H1 (cell line): ENCODE measurements around the gene PITPNC1. TPM values are rescaled to one million over a fixed set of nuclear protein-coding genes. Genes with fewer than 3 reads are reported as not detected.

Experiments
- CTCF ChIA-PET: fragments of 300-600 bp; sonication (Branson Sonifier 250); formaldehyde crosslinking; loops from one replicate; lab custom pipeline; 2021; ENCODE audit not compliant: partially characterized antibody; lab: Charles Lee
- POLR2A ChIA-PET: fragments of 300-600 bp; sonication (Branson Sonifier 250); formaldehyde crosslinking; loops from one replicate; lab custom pipeline; 2021; ENCODE audit warnings: inconsistent platforms; ENCODE audit not compliant: partially characterized antibody; lab: Charles Lee
- DNase-seq, 2 experiments: peaks; one replicate each; pipeline versions ENCODE4 v3.0.0 to v3.0.0-alpha.2; 2010 to 2022; ENCODE audit warnings: low spot score in 2 of 2, low read depth in 1 of 2, mixed read lengths in 1 of 2
- FAIRE-seq: peaks from 2 replicates; lab custom pipeline; 2011; peaks lifted over from hg19 to GRCh38; lab: Jason Lieb, UNC
- H2AFZ ChIP-seq: 2 replicates; pipeline ENCODE4 v1.8.1; 2012; ENCODE audit warnings: low read length, inconsistent platforms
- H2AK5ac ChIP-seq: 2 replicates; pipeline ENCODE4 v1.6.1; 2013; ENCODE audit warnings: low read depth, low read length
- H2BK120ac ChIP-seq: replicated peaks from 2 replicates; pipeline ENCODE3; 2013; ENCODE audit warnings: low read depth, low read length, inconsistent platforms
- H2BK12ac ChIP-seq: 2 replicates; pipeline ENCODE4 v1.6.1; 2013; ENCODE audit warnings: low read depth, low read length
- H2BK15ac ChIP-seq: 2 replicates; pipeline ENCODE4 v1.6.1; 2013; ENCODE audit warnings: low read length
- H2BK20ac ChIP-seq: 2 replicates; pipeline ENCODE4 v1.6.1; 2013; ENCODE audit warnings: low read length
- H2BK5ac ChIP-seq: 2 replicates; pipeline ENCODE4 v1.6.1; 2013; ENCODE audit warnings: low read depth, low read length
- H3K14ac ChIP-seq: 2 replicates; pipeline ENCODE4 v1.6.1; 2013; ENCODE audit warnings: inconsistent platforms; ENCODE audit not compliant: insufficient read length
- H3K18ac ChIP-seq: 2 replicates; pipeline ENCODE4 v1.6.1; 2013; ENCODE audit warnings: low read length; ENCODE audit errors: extremely low read depth
- H3K23ac ChIP-seq: 2 replicates; pipeline ENCODE4 v1.6.1; 2013; ENCODE audit warnings: inconsistent platforms; ENCODE audit not compliant: insufficient read length
- H3K23me2 ChIP-seq: 2 replicates; pipeline ENCODE4 v1.6.1; 2013; ENCODE audit warnings: low read depth, low read length
- H3K27ac ChIP-seq: 2 replicates; pipeline ENCODE4 v1.6.1; 2011; ENCODE audit warnings: low read depth, low read length, inconsistent platforms
- H3K27me3 ChIP-seq, 4 experiments: replicated peaks in 1 of 4; 1 replicate in 1 of 4; 2 replicates in 3 of 4; pipeline versions ENCODE4 v1.6.1 to v1.8.1; 2011 to 2013; ENCODE audit warnings: low read length in 3 of 4, mild to moderate bottlenecking in 3 of 4, inconsistent platforms in 2 of 4, mixed read lengths in 2 of 4, moderate library complexity in 1 of 4; ENCODE audit not compliant: control insufficient read depth in 3 of 4, insufficient read depth in 3 of 4; ENCODE audit errors: extremely low read depth in 1 of 4
- H3K36me3 ChIP-seq, 4 experiments: 2 replicates each; pipeline versions ENCODE4 v1.6.1 to v1.8.1; 2011 to 2013; ENCODE audit warnings: mild to moderate bottlenecking in 4 of 4, low read length in 3 of 4, moderate library complexity in 2 of 4, control low read depth in 1 of 4, inconsistent platforms in 1 of 4; ENCODE audit not compliant: insufficient read depth in 4 of 4, control insufficient read depth in 2 of 4
- H3K4ac ChIP-seq: replicated peaks from 2 replicates; pipeline ENCODE3; 2013; ENCODE audit warnings: low read length, low read depth, mixed read lengths, inconsistent platforms; ENCODE audit not compliant: insufficient read length
- H3K4me1 ChIP-seq, 4 experiments: replicated peaks in 1 of 4; 1 replicate in 1 of 4; 2 replicates in 3 of 4; pipeline versions ENCODE4 v1.6.1 to v1.8.1; 2011 to 2013; ENCODE audit warnings: low read length in 3 of 4, inconsistent platforms in 2 of 4, mixed read lengths in 1 of 4; ENCODE audit not compliant: insufficient read depth in 4 of 4, control insufficient read depth in 3 of 4
- H3K4me2 ChIP-seq, 2 experiments: 2 replicates each; pipeline versions ENCODE4 v1.6.1 to v1.8.1; 2011 to 2013; ENCODE audit warnings: low read depth in 2 of 2, low read length in 2 of 2, control low read depth in 1 of 2, inconsistent platforms in 1 of 2, mild to moderate bottlenecking in 1 of 2; ENCODE audit not compliant: insufficient read depth in 1 of 2
- H3K4me3 ChIP-seq, 4 experiments: fragments of 200-600, 300-600 bp in 1 of 4; sonication (generic), shearing (Covaris generic), sonication (Bioruptor Twin) in 1 of 4; 2 replicates each; pipeline versions ENCODE4 v1.5.1 to v1.8.1; 2011 to 2016; ENCODE audit warnings: low read length in 4 of 4, low read depth in 3 of 4, control low read depth in 2 of 4, inconsistent platforms in 2 of 4, mild to moderate bottlenecking in 2 of 4, mixed read lengths in 1 of 4, moderate library complexity in 1 of 4; ENCODE audit not compliant: insufficient read depth in 2 of 4; ENCODE audit errors: extremely low read depth in 1 of 4
- H3K56ac ChIP-seq: replicated peaks from 2 replicates; pipeline ENCODE3; 2013; ENCODE audit warnings: low read depth, mild to moderate bottlenecking, mixed read lengths, low read length, inconsistent platforms; ENCODE audit not compliant: insufficient read length
- H3K79me1 ChIP-seq: 2 replicates; pipeline ENCODE4 v1.6.1; 2013; ENCODE audit warnings: low read depth, low read length, control low read depth
- H3K79me2 ChIP-seq, 2 experiments: 2 replicates each; pipeline versions ENCODE4 v1.6.1 to v1.8.1; 2012 to 2013; ENCODE audit warnings: low read length in 2 of 2, mild to moderate bottlenecking in 2 of 2, inconsistent platforms in 1 of 2; ENCODE audit not compliant: insufficient read depth in 2 of 2, control insufficient read depth in 1 of 2
- H3K9ac ChIP-seq, 4 experiments: replicated peaks in 1 of 4; 1 replicate in 1 of 4; 2 replicates in 3 of 4; pipeline versions ENCODE4 v1.6.1 to v1.8.1; 2011 to 2013; ENCODE audit warnings: low read depth in 3 of 4, low read length in 3 of 4, control low read depth in 2 of 4, mild to moderate bottlenecking in 2 of 4, moderate library complexity in 2 of 4, inconsistent platforms in 1 of 4; ENCODE audit errors: extremely low read depth in 1 of 4
- H3K9me3 ChIP-seq, 2 experiments: 2 replicates each; pipeline versions ENCODE4 v1.6.1 to v1.8.1; 2012 to 2013; ENCODE audit warnings: mild to moderate bottlenecking in 2 of 2, moderate library complexity in 2 of 2, control low read depth in 1 of 2, inconsistent platforms in 1 of 2, low read depth in 1 of 2, low read length in 1 of 2, mixed read lengths in 1 of 2; ENCODE audit not compliant: insufficient read depth in 2 of 2
- H4K20me1 ChIP-seq, 2 experiments: replicated peaks in 1 of 2; 2 replicates each; pipeline versions ENCODE3 to v1.8.1; 2011 to 2013; ENCODE audit warnings: inconsistent platforms in 2 of 2, low read length in 2 of 2, mild to moderate bottlenecking in 1 of 2; ENCODE audit not compliant: insufficient read depth in 2 of 2, control insufficient read depth in 1 of 2
- H4K5ac ChIP-seq: 2 replicates; pipeline ENCODE4 v1.6.1; 2013; ENCODE audit warnings: low read length, low read depth, mixed read lengths, inconsistent platforms; ENCODE audit not compliant: insufficient read length
- H4K8ac ChIP-seq: 2 replicates; pipeline ENCODE4 v1.8.0; 2013; ENCODE audit warnings: mild to moderate bottlenecking, moderate library complexity, low read length, inconsistent platforms; ENCODE audit not compliant: insufficient read depth; ENCODE audit errors: extremely low read depth
- H4K91ac ChIP-seq: replicated peaks from 2 replicates; pipeline ENCODE3; 2013; ENCODE audit warnings: low read length, mixed read lengths, inconsistent platforms; ENCODE audit not compliant: insufficient read length
- EGR1 ChIP-seq: IDR thresholded peaks from 2 replicates; pipeline ENCODE4 v1.6.1; 2011; ENCODE audit warnings: low read depth, low read length, borderline replicate concordance
- EZH2 ChIP-seq: fragments of 200-600 bp; sonication (generic); IDR thresholded peaks from 2 replicates; pipeline ENCODE4 v1.7.1; 2012; ENCODE audit warnings: low read depth, mild to moderate bottlenecking, moderate library complexity, low read length, inconsistent platforms; ENCODE audit not compliant: severe bottlenecking
- PHF8 ChIP-seq: fragments of 200-600 bp; sonication (generic); conservative IDR thresholded peaks from 2 replicates; pipeline ENCODE4 v1.7.1; 2012; ENCODE audit warnings: low read depth, mild to moderate bottlenecking, inconsistent platforms, low read length, moderate library complexity
- POU5F1 ChIP-seq: IDR thresholded peaks from 2 replicates; pipeline ENCODE4 v1.6.1; 2011; ENCODE audit warnings: low read depth, mild to moderate bottlenecking, low read length, moderate library complexity
- SIX5 ChIP-seq: IDR thresholded peaks from 2 replicates; pipeline ENCODE4 v1.6.1; 2011; ENCODE audit warnings: mild to moderate bottlenecking, low read depth, low read length
- WGBS, 2 experiments: shearing (Covaris generic) in 1 of 2; methylation state at CpG; one replicate each; pipeline versions ENCODE4 v1.1.6 to v1.1.7; 2013 to 2015; ENCODE audit warnings: low lambda C conversion rate in 2 of 2, mixed read lengths in 2 of 2, inconsistent platforms in 1 of 2, low coverage in 1 of 2, missing lambda C conversion rate in 1 of 2; ENCODE audit not compliant: insufficient replicate concordance in 2 of 2, insufficient coverage in 1 of 2, insufficient read length in 1 of 2; ENCODE audit errors: extremely low coverage in 1 of 2, missing lambda C conversion rate in 1 of 2; 5-methylcytosine and 5-hydroxymethylcytosine counted together
- polyA plus RNA-seq, 7 experiments: library from polyadenylated mRNA; depleted of rRNA in 3 of 7; stranded (reverse) in 5 of 7; unstranded in 2 of 7; fragments of >200 nt in 5 of 7; fragments of 200-250 nt in 2 of 7; gene quantifications; 1 replicate in 5 of 7; 2 replicates in 1 of 7; 4 replicates in 1 of 7; pipeline versions ENCODE4 v1.2.1 to v1.2.3, GENCODE V29; 2011 to 2013; ENCODE audit warnings: missing spikeins in 2 of 7, mixed read lengths in 2 of 7
- total RNA-seq: library from RNA; stranded (reverse); fragmentation: NEBNext Ultra II Directional; extraction: Animal tissue kit (Norgen Biotek cat#: 25700); gene quantifications from 2 replicates; pipeline ENCODE4 v1.2.1, GENCODE V29; 2021
- TF ChIP-seq, protein P1 (sequence below): IDR thresholded peaks from 2 replicates; pipeline ENCODE4 v1.6.1; 2011; ENCODE audit warnings: low read length, improper control_type of control experiment
- TF ChIP-seq, protein P2 (sequence below): IDR thresholded peaks from 2 replicates; pipeline ENCODE4 v1.6.1; 2012; ENCODE audit warnings: low read length, inconsistent platforms

The PITPNC1 gene
- total and polyA plus RNA-seq, 2 of the 8 experiments (the other 6 are each of a cell fraction or from before 2014, with no cell fraction given), result 17.6 to 54.7 TPM

DNA sequence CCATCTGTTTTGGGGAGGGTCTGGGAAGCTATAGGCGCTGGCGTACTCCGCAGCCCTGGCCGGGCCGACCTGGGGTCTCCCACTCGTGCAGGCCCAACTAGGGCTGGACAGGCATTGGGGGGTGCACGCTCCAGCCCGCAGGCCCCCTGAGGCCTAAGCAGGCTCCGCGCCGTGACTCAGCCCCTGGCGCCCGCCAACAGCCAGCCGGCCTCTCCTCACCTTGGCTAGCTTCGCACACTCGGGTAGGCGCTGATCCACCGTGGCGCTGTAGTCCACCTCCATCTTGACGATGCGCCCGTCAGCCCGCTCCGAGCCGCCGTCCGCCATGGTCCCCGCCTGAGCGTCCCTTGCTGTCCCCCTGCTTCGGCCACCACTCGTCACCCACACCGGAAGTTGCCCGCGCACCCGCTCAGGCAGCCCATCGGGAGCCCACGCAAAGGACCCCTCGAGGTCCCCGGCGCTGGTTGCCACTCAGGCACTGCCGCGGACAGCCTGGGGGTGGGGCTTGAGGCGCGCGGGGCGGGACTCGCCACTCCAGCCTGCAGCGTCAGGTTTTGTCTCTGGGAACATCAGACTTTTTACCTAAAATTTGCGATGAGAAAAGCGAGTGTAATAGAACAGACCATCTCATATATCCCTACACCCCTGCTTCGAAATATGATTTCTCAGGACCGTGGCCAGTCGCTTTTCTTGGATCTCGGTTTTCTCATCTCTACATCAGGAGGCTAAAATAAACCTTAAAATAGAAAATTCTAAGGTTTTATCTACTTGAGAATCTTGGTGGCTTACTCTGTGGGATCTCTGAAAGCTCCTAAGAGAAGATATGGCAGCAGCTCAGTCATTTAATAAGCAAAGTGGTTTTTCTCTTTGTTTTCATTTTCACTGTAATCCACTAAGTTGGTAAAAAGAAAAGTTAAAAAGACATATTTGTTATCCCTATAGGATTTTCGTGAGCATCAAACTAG, 10.6 kb upstream of the PITPNC1 start, which contains the start of gene PSMD12:
PSMD12 (minus strand) TSS at position 385 of the 965 bp plus-strand sequence; CDS start at position 327, 58 bp downstream.
- H3K56ac ChIP-seq, result peak within 1 kb of the TSS; percentile 96
- H2AK5ac ChIP-seq, result peak within 1 kb of the TSS; percentile 88
- peaks cover 6% of the 10 kb centered on the region; the same call in 1 of the 2 replicates for H3K23me2 ChIP-seq
- H4K91ac ChIP-seq, result peak within 1 kb of the TSS; percentile 92
- peak within 1 kb of the TSS; percentile 96 for H2BK5ac ChIP-seq
- H3K36me3 ChIP-seq, result no peaks in the 10 kb centered on the region; a peak in 1 of 8 replicates
- H2BK20ac ChIP-seq, result no peak within 1 kb of the TSS
- peak within 1 kb of the TSS; percentile 86 for H3K4ac ChIP-seq
- peak within 1 kb of the TSS; percentile 94 for H3K27ac ChIP-seq
- peak within 1 kb of the TSS; percentile 79 to 98 for H3K4me2 ChIP-seq
- no peak within 1 kb of the TSS for H3K14ac ChIP-seq
- WGBS, 2 experiments, result 3% methylated on average over 47 of the region's 55 CpGs; no CpG with 5 or more reads in 1 of the 2 experiments
- no peaks in the 10 kb centered on the region for H3K9me3 ChIP-seq
- FAIRE-seq, result no peak
- no peak within 1 kb of the TSS for H2BK120ac ChIP-seq
- H3K79me2 ChIP-seq, result peaks cover 35 to 49% of the 10 kb centered on the region in 2 experiments
- no peaks in the 10 kb centered on the region for H3K27me3 ChIP-seq
- peak within 1 kb of the TSS; percentile 97 for H4K5ac ChIP-seq
- H3K18ac ChIP-seq, result peak within 1 kb of the TSS; percentile 95
- peaks cover 2 to 5% of the 10 kb centered on the region in 2 experiments for H4K20me1 ChIP-seq
- H3K9ac ChIP-seq, result peak within 1 kb of the TSS; percentile 77 to 97 (median 94)
- peaks cover 0 to 5% (median 4%) of the 10 kb centered on the region in 4 experiments; a peak in 4 of 7 replicates for H3K4me1 ChIP-seq
- ChIA-PET CTCF (interaction anchor here (0.6 to 1.9 kb wide), 4 partner anchors 8 to 318 kb away, joined by 3 to 6 read pairs (median 4); no protein-coding TSS in a partner anchor), POLR2A (interaction anchor here (0.6 to 3.9 kb wide), 6 partner anchors 8 to 121 kb away, joined by 3 to 17 read pairs (median 4); partner anchors contain the start of gene HELZ)
- H2BK15ac ChIP-seq, result 0 out of 2 replicates have a peak within 1 kb of the TSS, but pooled peaks have one; percentile 31
- no peak within 1 kb of the TSS for H3K23ac ChIP-seq
- peak within 1 kb of the TSS; percentile 86 to 99 (median 98) for H3K4me3 ChIP-seq
- no peaks in the 10 kb centered on the region for H3K79me1 ChIP-seq
- H2BK12ac ChIP-seq, result peak within 1 kb of the TSS; percentile 20; the same call in 1 of the 2 replicates
- peak in 1 of 2 experiments; percentile 97 for DNase-seq
- H4K8ac ChIP-seq, result peak within 1 kb of the TSS; percentile 94; the same call in 1 of the 2 replicates
- no peak within 1 kb of the TSS; the same call in 1 of the 2 replicates for H2AFZ ChIP-seq
- no peak for TF ChIP-seq EGR1
- TF ChIP-seq, protein P1, sequence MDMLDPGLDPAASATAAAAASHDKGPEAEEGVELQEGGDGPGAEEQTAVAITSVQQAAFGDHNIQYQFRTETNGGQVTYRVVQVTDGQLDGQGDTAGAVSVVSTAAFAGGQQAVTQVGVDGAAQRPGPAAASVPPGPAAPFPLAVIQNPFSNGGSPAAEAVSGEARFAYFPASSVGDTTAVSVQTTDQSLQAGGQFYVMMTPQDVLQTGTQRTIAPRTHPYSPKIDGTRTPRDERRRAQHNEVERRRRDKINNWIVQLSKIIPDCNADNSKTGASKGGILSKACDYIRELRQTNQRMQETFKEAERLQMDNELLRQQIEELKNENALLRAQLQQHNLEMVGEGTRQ, result no peak
- TF ChIP-seq, protein P2, sequence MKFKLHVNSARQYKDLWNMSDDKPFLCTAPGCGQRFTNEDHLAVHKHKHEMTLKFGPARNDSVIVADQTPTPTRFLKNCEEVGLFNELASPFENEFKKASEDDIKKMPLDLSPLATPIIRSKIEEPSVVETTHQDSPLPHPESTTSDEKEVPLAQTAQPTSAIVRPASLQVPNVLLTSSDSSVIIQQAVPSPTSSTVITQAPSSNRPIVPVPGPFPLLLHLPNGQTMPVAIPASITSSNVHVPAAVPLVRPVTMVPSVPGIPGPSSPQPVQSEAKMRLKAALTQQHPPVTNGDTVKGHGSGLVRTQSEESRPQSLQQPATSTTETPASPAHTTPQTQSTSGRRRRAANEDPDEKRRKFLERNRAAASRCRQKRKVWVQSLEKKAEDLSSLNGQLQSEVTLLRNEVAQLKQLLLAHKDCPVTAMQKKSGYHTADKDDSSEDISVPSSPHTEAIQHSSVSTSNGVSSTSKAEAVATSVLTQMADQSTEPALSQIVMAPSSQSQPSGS, result no peak
- TF ChIP-seq EZH2, result no peak
- TF ChIP-seq SIX5, result no peak
- no peak for TF ChIP-seq POU5F1
- TF ChIP-seq PHF8, result peak; percentile 96
